GM12878 (cell line): ENCODE results near the gene CENPP. TPM values are rescaled to one million over a fixed set of nuclear protein-coding genes. Genes with fewer than 3 reads are reported as not detected.

Experiments
- ATAC-seq: fragments of 200-7000 bp; cut with Tn5 transposase; 3 replicates; pipeline ENCODE4 v1.9.1; 2020; ENCODE audit warnings: mild to moderate bottlenecking, moderate library complexity
- BruUV-seq: library from RNA; stranded (reverse); fragments of 400-500 nt; replicated peaks from 2 replicates; lab custom pipeline; 2021; lab: Mats Ljungman, UMichigan
- CTCF ChIA-PET: fragments of 300-600 bp; sonication (Branson Sonifier 250); formaldehyde crosslinking; extraction: SDS; loops from one replicate; lab custom pipeline; 2021; ENCODE audit warnings: inconsistent platforms; lab: Yijun Ruan, JAX
- POLR2A ChIA-PET: fragments of 350-600 bp; formaldehyde crosslinking; extraction: SDS; loops from one replicate; lab custom pipeline; 2021; ENCODE audit warnings: inconsistent platforms; lab: Charles Lee
- RAD21 ChIA-PET: fragments of 300-600 bp; sonication (Branson Sonifier 250); formaldehyde crosslinking; loops from one replicate; lab custom pipeline; 2023; ENCODE audit warnings: antibody characterized with exemption; ENCODE audit not compliant: unreplicated experiment; lab: Charles Lee
- SMC1A ChIA-PET: fragments of 300-600 bp; sonication (Branson Sonifier 250); formaldehyde crosslinking; loops from one replicate; lab custom pipeline; 2023; ENCODE audit not compliant: unreplicated experiment, uncharacterized antibody; lab: Charles Lee
- DNase-seq: peaks from one replicate; pipeline ENCODE4 v3.0.0-alpha.2; 2011; ENCODE audit warnings: low read depth, low spot score
- FAIRE-seq: peaks from 3 replicates; lab custom pipeline; 2011; peaks lifted over from hg19 to GRCh38; lab: Jason Lieb, UNC
- H2AFZ ChIP-seq: 2 replicates; pipeline ENCODE4 v1.6.0; 2011; ENCODE audit warnings: low read depth, low read length, control low read depth; ENCODE audit not compliant: control insufficient read depth
- H3K27ac ChIP-seq: 2 replicates; pipeline ENCODE4 v1.5.1; 2011; ENCODE audit warnings: control low read depth; ENCODE audit not compliant: control insufficient read depth, insufficient read depth
- H3K27me3 ChIP-seq, 2 experiments: replicated peaks in 1 of 2; 2 replicates each; pipeline versions ENCODE4 v1.6.0 to v1.6.1; 2011; ENCODE audit warnings: low read length in 1 of 2; ENCODE audit not compliant: control insufficient read depth in 2 of 2, insufficient read depth in 2 of 2
- H3K36me3 ChIP-seq, 2 experiments: 2 replicates each; pipeline ENCODE4 v1.5.1; 2011; ENCODE audit warnings: low read length in 1 of 2; ENCODE audit not compliant: control insufficient read depth in 2 of 2, insufficient read depth in 2 of 2
- H3K4me1 ChIP-seq: 2 replicates; pipeline ENCODE4 v1.6.1; 2011; ENCODE audit warnings: mild to moderate bottlenecking, low read length, moderate library complexity, mixed read lengths; ENCODE audit not compliant: control insufficient read depth, insufficient read depth
- H3K4me2 ChIP-seq: 2 replicates; pipeline ENCODE4 v1.6.0; 2011; ENCODE audit warnings: control low read depth; ENCODE audit not compliant: control insufficient read depth, insufficient read depth
- H3K4me3 ChIP-seq: fragments of 200-600 bp; sonication (generic); 2 replicates; pipeline ENCODE4 v1.5.1; 2016
- H3K79me2 ChIP-seq: 2 replicates; pipeline ENCODE4 v1.6.0; 2011; ENCODE audit warnings: low read length; ENCODE audit not compliant: control insufficient read depth, insufficient read depth
- H3K9ac ChIP-seq: 2 replicates; pipeline ENCODE4 v1.8.0; 2011; ENCODE audit warnings: low read length, control low read depth, mixed read lengths; ENCODE audit not compliant: control insufficient read depth, insufficient read depth
- H3K9me3 ChIP-seq: replicated peaks from 3 replicates; pipeline ENCODE4 v1.5.1; 2011; ENCODE audit warnings: mild to moderate bottlenecking, low read length; ENCODE audit not compliant: control insufficient read depth, insufficient read depth
- H4K20me1 ChIP-seq: 2 replicates; pipeline ENCODE4 v1.6.0; 2011; ENCODE audit not compliant: control insufficient read depth, insufficient read depth
- HCFC1 ChIP-seq: fragments of 150-350 bp; IDR thresholded peaks from 2 replicates; pipeline ENCODE4 v1.6.1; 2014; ENCODE audit warnings: low read length
- WGBS: methylation state at CpG from one replicate; pipeline ENCODE4 v1.1.6; 2016; ENCODE audit warnings: low lambda C conversion rate; ENCODE audit not compliant: insufficient replicate concordance, insufficient coverage; ENCODE audit errors: missing lambda C conversion rate; 5-methylcytosine and 5-hydroxymethylcytosine counted together
- in situ Hi-C: fragments of 300-500 bp; cut with MboI; formaldehyde crosslinking; loops from 9 replicates; pipeline ENCODE4 v1.14.3; 2018; ENCODE audit warnings: mixed read lengths
- intact Hi-C: fragments of 100-400 bp; cut with micrococcal nuclease; formaldehyde crosslinking; loops from one replicate; pipeline ENCODE4 v1.14.2; 2022; ENCODE audit not compliant: unreplicated experiment
- polyA plus RNA-seq, 11 experiments: library from polyadenylated mRNA; depleted of rRNA in 4 of 11; unstranded in 6 of 11; stranded (reverse) in 5 of 11; fragments of >200 nt; fragmentation: Nextera tagmentation in 4 of 11; fragmentation: Illumina TruSeq in 1 of 11; extraction: Ambion mirVana in 4 of 11; extraction: Trizol in 1 of 11; gene quantifications; 1 replicate in 1 of 11; 2 replicates in 10 of 11; pipeline versions ENCODE4 v1.2.1 to v1.2.3, GENCODE V29; 2011 to 2016; ENCODE audit warnings: inconsistent platforms in 2 of 11, missing spikeins in 2 of 11, low read depth in 1 of 11
- total RNA-seq, 4 experiments: library from RNA; depleted of rRNA in 3 of 4; stranded (reverse); fragments of >200 nt in 3 of 4; fragmentation: Illumina TruSeq in 1 of 4; extraction: Trizol in 1 of 4; gene quantifications; 2 replicates each; pipeline versions ENCODE4 v1.2.1 to v1.2.3, GENCODE V29; 2013 to 2021
- TF ChIP-seq, protein P1 (sequence below): fragments of 450-650 bp; IDR thresholded peaks from 2 replicates; pipeline ENCODE4 v1.6.1; 2017; ENCODE audit warnings: low read depth, mild to moderate bottlenecking, moderate library complexity
- TF ChIP-seq, protein P2 (sequence below): IDR thresholded peaks from 2 replicates; pipeline ENCODE4 v1.6.1; 2011; ENCODE audit warnings: borderline replicate concordance, low read depth, mild to moderate bottlenecking, moderate library complexity, mixed read lengths, low read length; ENCODE audit not compliant: insufficient read depth; ENCODE audit errors: extremely low read length

CENPP gene
- total and polyA plus RNA-seq, 10 of the 15 experiments (the other 5 are each of a cell fraction or from before 2014, with no cell fraction given), result 9.4 to 31.4 (median 19.8) TPM

DNA sequence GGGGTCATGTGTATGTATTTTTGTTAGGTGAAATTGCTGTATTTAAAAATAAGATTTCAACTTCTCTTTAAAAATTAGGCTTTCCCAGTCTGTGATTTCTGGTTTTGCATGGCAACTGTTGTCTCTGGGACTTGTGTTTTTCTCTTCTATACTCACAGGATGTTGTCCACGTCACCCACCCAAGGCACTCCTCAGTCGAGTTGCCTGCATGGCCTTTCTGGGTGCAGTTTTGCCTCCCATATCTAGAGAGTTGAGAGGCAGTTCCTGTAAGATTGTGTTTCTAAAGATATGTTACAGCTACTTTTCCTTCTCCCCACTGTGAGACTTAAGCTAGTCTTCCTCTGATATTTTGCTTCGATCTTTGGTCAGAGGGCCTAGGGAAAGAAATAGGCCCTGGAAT, 158.8 kb downstream of the CENPP start (continued):
- TF ChIP-seq, protein P1, sequence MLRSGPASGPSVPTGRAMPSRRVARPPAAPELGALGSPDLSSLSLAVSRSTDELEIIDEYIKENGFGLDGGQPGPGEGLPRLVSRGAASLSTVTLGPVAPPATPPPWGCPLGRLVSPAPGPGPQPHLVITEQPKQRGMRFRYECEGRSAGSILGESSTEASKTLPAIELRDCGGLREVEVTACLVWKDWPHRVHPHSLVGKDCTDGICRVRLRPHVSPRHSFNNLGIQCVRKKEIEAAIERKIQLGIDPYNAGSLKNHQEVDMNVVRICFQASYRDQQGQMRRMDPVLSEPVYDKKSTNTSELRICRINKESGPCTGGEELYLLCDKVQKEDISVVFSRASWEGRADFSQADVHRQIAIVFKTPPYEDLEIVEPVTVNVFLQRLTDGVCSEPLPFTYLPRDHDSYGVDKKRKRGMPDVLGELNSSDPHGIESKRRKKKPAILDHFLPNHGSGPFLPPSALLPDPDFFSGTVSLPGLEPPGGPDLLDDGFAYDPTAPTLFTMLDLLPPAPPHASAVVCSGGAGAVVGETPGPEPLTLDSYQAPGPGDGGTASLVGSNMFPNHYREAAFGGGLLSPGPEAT, result no peak
- TF ChIP-seq, all 136 proteins: peak for 0

- Histone ChIP-seq H3K4me1 (no peaks in the 10 kb centered on the region), H3K79me2 (no peaks in the 10 kb centered on the region), H3K4me3 (no peak overlapping the region), H2AFZ (no peak overlapping the region), H3K27ac (no peak overlapping the region), H3K9ac (no peak overlapping the region), H3K4me2 (no peak overlapping the region), H3K9me3 (no peaks in the 10 kb centered on the region), H4K20me1 (no peaks in the 10 kb centered on the region), H3K36me3 (no peaks in the 10 kb centered on the region), H3K27me3 (no peaks in the 10 kb centered on the region)
- 90% methylated on average over 3 of the region's 3 CpGs for WGBS
- DNase-seq, result no peak
- BruUV-seq, result no TSS peak
- ChIA-PET POLR2A (interaction anchor here (0.9 kb wide), 1 partner anchor 17 kb away, joined by 3 read pairs; no protein-coding TSS in a partner anchor), CTCF (interaction anchor here (0.6 to 1.5 kb wide), 2 partner anchors 9 to 346 kb away, joined by 3 to 4 read pairs; no protein-coding TSS in a partner anchor), RAD21 (no interaction called here), SMC1A (interaction anchor here (1.0 to 2.2 kb wide), 4 partner anchors 10 to 50 kb away, joined by 3 to 7 read pairs (median 3); no protein-coding TSS in a partner anchor)
- TF ChIP-seq HCFC1, result no peak
- TF ChIP-seq, protein P2, sequence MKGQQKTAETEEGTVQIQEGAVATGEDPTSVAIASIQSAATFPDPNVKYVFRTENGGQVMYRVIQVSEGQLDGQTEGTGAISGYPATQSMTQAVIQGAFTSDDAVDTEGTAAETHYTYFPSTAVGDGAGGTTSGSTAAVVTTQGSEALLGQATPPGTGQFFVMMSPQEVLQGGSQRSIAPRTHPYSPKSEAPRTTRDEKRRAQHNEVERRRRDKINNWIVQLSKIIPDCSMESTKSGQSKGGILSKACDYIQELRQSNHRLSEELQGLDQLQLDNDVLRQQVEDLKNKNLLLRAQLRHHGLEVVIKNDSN, result no peak
- intact Hi-C loops, result no loop called here
- in situ Hi-C loops, result no loop called here
- ATAC-seq, result no peak
- FAIRE-seq, result no peak
Measured at GRCh38 chr9:92486371-92486770, 160.6 kb downstream of the CENPP start.
